Endodermal cell (in vitro differentiated cells): ENCODE measurements around the gene LAMC1. TPM values are rescaled to one million over a fixed set of nuclear protein-coding genes. Genes with fewer than 3 reads are reported as not detected.
A peak's percentile ranks its signal among the peaks of the same experiment; 100 is the strongest.
"Not testable (repeated sequence)": the region's sequence is repeated elsewhere in the genome, so short reads cannot be mapped to it uniquely, and the experiment has no call there.

Source experiments
- DNase-seq: peaks from one replicate; pipeline ENCODE4 v3.0.0-alpha.2; 2017
- H3K27ac ChIP-seq: 2 replicates; pipeline ENCODE4 v1.5.1; 2013; ENCODE audit warnings: mild to moderate bottlenecking, low read depth, low read length, moderate library complexity
- H3K27me3 ChIP-seq: 2 replicates; pipeline ENCODE4 v1.6.1; 2013; ENCODE audit warnings: mild to moderate bottlenecking, low read length, moderate library complexity; ENCODE audit not compliant: insufficient read depth, control insufficient read depth, poor library complexity, severe bottlenecking
- H3K36me3 ChIP-seq: 2 replicates; pipeline ENCODE4 v1.7.0; 2013; ENCODE audit warnings: mild to moderate bottlenecking, low read length, moderate library complexity; ENCODE audit not compliant: control insufficient read depth, insufficient read depth
- H3K4me1 ChIP-seq: one replicate; pipeline ENCODE4 v1.7.0; 2013; ENCODE audit warnings: low read length; ENCODE audit not compliant: control insufficient read depth, insufficient read depth
- H3K4me3 ChIP-seq: 2 replicates; pipeline ENCODE4 v1.5.1; 2013; ENCODE audit warnings: mild to moderate bottlenecking, low read length, moderate library complexity
- H3K9ac ChIP-seq: 2 replicates; pipeline ENCODE4 v1.6.1; 2013; ENCODE audit warnings: mild to moderate bottlenecking, low read length, moderate library complexity; ENCODE audit not compliant: poor library complexity, severe bottlenecking; ENCODE audit errors: extremely low read depth
- H3K9me3 ChIP-seq: 2 replicates; pipeline ENCODE4 v1.6.1; 2013; ENCODE audit warnings: mild to moderate bottlenecking, low read length, moderate library complexity; ENCODE audit not compliant: control insufficient read depth
- H3K27ac Mint-ChIP-seq: 2 replicates; pipeline ENCODE4 v1.8.0; 2020; ENCODE audit warnings: mixed read lengths
- H3K27me3 Mint-ChIP-seq: 2 replicates; pipeline ENCODE4 v1.8.0; 2021; ENCODE audit warnings: mild to moderate bottlenecking, mixed read lengths; ENCODE audit not compliant: insufficient read depth
- H3K36me3 Mint-ChIP-seq: 2 replicates; pipeline ENCODE4 v1.8.0; 2020; ENCODE audit warnings: low read depth, mixed read lengths
- H3K4me1 Mint-ChIP-seq: 2 replicates; pipeline ENCODE4 v1.8.0; 2020; ENCODE audit warnings: mixed read lengths
- H3K4me3 Mint-ChIP-seq: 2 replicates; pipeline ENCODE4 v1.8.0; 2020; ENCODE audit warnings: mild to moderate bottlenecking, moderate library complexity, mixed read lengths
- H3K9me3 Mint-ChIP-seq: 2 replicates; pipeline ENCODE4 v1.8.0; 2020; ENCODE audit warnings: mild to moderate bottlenecking, mixed read lengths
- CTCF ChIP-seq: fragments of 200-600 bp; sonication (generic); conservative IDR thresholded peaks from 2 replicates; pipeline ENCODE4 v1.5.0; 2021; ENCODE audit warnings: antibody characterized with exemption, mild to moderate bottlenecking
- WGBS, 2 experiments: methylation state at CpG; one replicate each; pipeline versions ENCODE4 v1.1.5 to v1.1.7; 2013; ENCODE audit warnings: missing lambda C conversion rate in 2 of 2, mixed read lengths in 1 of 2; ENCODE audit not compliant: insufficient coverage in 1 of 2, insufficient read length in 1 of 2; 5-methylcytosine and 5-hydroxymethylcytosine counted together
- total RNA-seq, 2 donors: library from RNA; stranded (reverse); fragmentation: NEBNext Ultra II Directional in 1 of 2; extraction: Animal tissue kit (Norgen Biotek cat#: 25700) in 1 of 2; gene quantifications; 2 replicates in 1 of 2; 3 replicates in 1 of 2; pipeline ENCODE4 v1.2.1, GENCODE V29; 2021

LAMC1 gene
- total RNA-seq, 2 donors from 2014 or later: 47.9 to 58.8 TPM

GRCh38 chr1:183070234-183070922 lies 47.2 kb downstream of the LAMC1 start:
- Mint-ChIP-seq H3K27ac (peak overlapping the region; percentile 7), H3K36me3 (peaks cover 10% of the 10 kb centered on the region), H3K27me3 (no peaks in the 10 kb centered on the region), H3K4me1 (peaks cover 6% of the 10 kb centered on the region), H3K9me3 (peaks cover 12% of the 10 kb centered on the region), H3K4me3 (no peak overlapping the region)
- peak overlapping the region; percentile 16 for H3K27ac ChIP-seq
- no peaks in the 10 kb centered on the region for H3K27me3 ChIP-seq
- H3K4me1 ChIP-seq: no peaks in the 10 kb centered on the region
- no peak for DNase-seq
- H3K9ac ChIP-seq: no peak overlapping the region
- H3K4me3 ChIP-seq: no peak overlapping the region
- 95 to 100% methylated on average over 1 to 3 of the region's 3 CpGs for WGBS, 2 experiments
- H3K36me3 ChIP-seq: no peaks in the 10 kb centered on the region
- no peak for TF ChIP-seq CTCF
- H3K9me3 ChIP-seq: peaks cover 4% of the 10 kb centered on the region

GRCh38 chr1:183070923-183071618 lies 47.9 kb downstream of the LAMC1 start:
- Histone ChIP-seq H3K27ac (peak overlapping the region; percentile 16), H3K9ac (no peak overlapping the region), H3K36me3 (no peaks in the 10 kb centered on the region), H3K9me3 (no peaks in the 10 kb centered on the region), H3K27me3 (no peaks in the 10 kb centered on the region), H3K4me3 (no peak overlapping the region), H3K4me1 (no peaks in the 10 kb centered on the region)
- H3K36me3 Mint-ChIP-seq: peaks cover 9% of the 10 kb centered on the region
- H3K27ac Mint-ChIP-seq: peak overlapping the region; percentile 7
- DNase-seq: no peak
- no peak for TF ChIP-seq CTCF
- 50 to 72% methylated on average over 1 to 3 of the region's 3 CpGs for WGBS, 2 experiments
- H3K4me1 Mint-ChIP-seq: peaks cover 6% of the 10 kb centered on the region
- peaks cover 12% of the 10 kb centered on the region for H3K9me3 Mint-ChIP-seq
- H3K27me3 Mint-ChIP-seq: no peaks in the 10 kb centered on the region
- H3K4me3 Mint-ChIP-seq: no peak overlapping the region

GRCh38 chr1:183072595-183072994 lies 49.4 kb downstream of the LAMC1 start:
- not testable (repeated sequence) for H3K27me3 ChIP-seq, DNase-seq, H3K27ac ChIP-seq, H3K27ac Mint-ChIP-seq, H3K9ac ChIP-seq, H3K4me3 Mint-ChIP-seq, H3K9me3 ChIP-seq, H3K4me1 Mint-ChIP-seq, H3K27me3 Mint-ChIP-seq, H3K36me3 Mint-ChIP-seq, H3K4me3 ChIP-seq, H3K4me1 ChIP-seq, H3K36me3 ChIP-seq, H3K9me3 Mint-ChIP-seq
- 88 to 98% methylated on average over 6 to 7 of the region's 7 CpGs for WGBS, 2 experiments
